Measurements from ENCODE around the gene CLCN2. TPM values are rescaled to one million over a fixed set of nuclear protein-coding genes. Genes with fewer than 3 reads are reported as not detected.

CLCN2 gene
- total RNA-seq, 4 donors from 2014 or later = 1.8 to 3.4 (median 2.7) TPM

GRCh38 chr3:184333700-184334099, 27.7 kb downstream of the CLCN2 start:
- WGBS = 87% methylated on average over 2 of the region's 3 CpGs
- no peaks in the 10 kb centered on the region for H3K9me3 ChIP-seq
- intact Hi-C loops (cut with DNase I) = no loop called here
- no peak for DNase-seq (ENCODE audit: extremely low spot score)
- H3K36me3 ChIP-seq = peaks cover 43 to 67% (median 66%) of the 10 kb centered on the region in 4 donors
- H3K27me3 ChIP-seq = no peaks in the 10 kb centered on the region
- no peak overlapping the region for H3K4me3 ChIP-seq
- H3K4me1 ChIP-seq = peaks cover 30 to 52% (median 43%) of the 10 kb centered on the region in 4 donors
- H3K27ac ChIP-seq (replicated peaks in 1 of 4) = peak overlapping the region; percentile 71 to 99 (median 99)
- TF ChIP-seq POLR2AphosphoS5 (IDR thresholded peaks at IDR 0.05) = no peak
- TF ChIP-seq, protein P1, sequence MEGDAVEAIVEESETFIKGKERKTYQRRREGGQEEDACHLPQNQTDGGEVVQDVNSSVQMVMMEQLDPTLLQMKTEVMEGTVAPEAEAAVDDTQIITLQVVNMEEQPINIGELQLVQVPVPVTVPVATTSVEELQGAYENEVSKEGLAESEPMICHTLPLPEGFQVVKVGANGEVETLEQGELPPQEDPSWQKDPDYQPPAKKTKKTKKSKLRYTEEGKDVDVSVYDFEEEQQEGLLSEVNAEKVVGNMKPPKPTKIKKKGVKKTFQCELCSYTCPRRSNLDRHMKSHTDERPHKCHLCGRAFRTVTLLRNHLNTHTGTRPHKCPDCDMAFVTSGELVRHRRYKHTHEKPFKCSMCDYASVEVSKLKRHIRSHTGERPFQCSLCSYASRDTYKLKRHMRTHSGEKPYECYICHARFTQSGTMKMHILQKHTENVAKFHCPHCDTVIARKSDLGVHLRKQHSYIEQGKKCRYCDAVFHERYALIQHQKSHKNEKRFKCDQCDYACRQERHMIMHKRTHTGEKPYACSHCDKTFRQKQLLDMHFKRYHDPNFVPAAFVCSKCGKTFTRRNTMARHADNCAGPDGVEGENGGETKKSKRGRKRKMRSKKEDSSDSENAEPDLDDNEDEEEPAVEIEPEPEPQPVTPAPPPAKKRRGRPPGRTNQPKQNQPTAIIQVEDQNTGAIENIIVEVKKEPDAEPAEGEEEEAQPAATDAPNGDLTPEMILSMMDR (IDR thresholded peaks at IDR 0.05) = no peak
- TF ChIP-seq POLR2A (IDR thresholded peaks at IDR 0.05; ENCODE audit: low read depth) = no peak
- no peak for TF ChIP-seq EP300 (IDR thresholded peaks at IDR 0.05)

- TF ChIP-seq POLR2A (IDR thresholded peaks at IDR 0.05; ENCODE audit: low read depth) (no peak), EP300 (IDR thresholded peaks at IDR 0.05) (no peak), POLR2AphosphoS5 (IDR thresholded peaks at IDR 0.05) (no peak)
- TF ChIP-seq, protein P1 (IDR thresholded peaks at IDR 0.05) = no peak
- intact Hi-C loops (cut with DNase I) = no loop called here
- H3K27me3 ChIP-seq = no peaks in the 10 kb centered on the region
- peaks cover 25 to 46% (median 38%) of the 10 kb centered on the region in 4 donors for H3K4me1 ChIP-seq
- 80% methylated on average over 6 of the region's 6 CpGs for WGBS
- no peaks in the 10 kb centered on the region for H3K9me3 ChIP-seq
- DNase-seq (ENCODE audit: extremely low spot score) = no peak
- H3K27ac ChIP-seq (replicated peaks in 1 of 4) = peak overlapping the region; percentile 64 to 99 (median 85)
- H3K36me3 ChIP-seq = peaks cover 49 to 73% (median 71%) of the 10 kb centered on the region in 4 donors
- H3K4me3 ChIP-seq = no peak overlapping the region
Observed at GRCh38 chr3:184333190-184333589, 28.2 kb downstream of the CLCN2 start.

- TF ChIP-seq POLR2A (IDR thresholded peaks at IDR 0.05; ENCODE audit: low read depth) (no peak), POLR2AphosphoS5 (IDR thresholded peaks at IDR 0.05) (peak in 1 of 2 donors; percentile 51)
- Histone ChIP-seq H3K9me3 (no peaks in the 10 kb centered on the region), H3K27ac (replicated peaks in 1 of 4) (peak overlapping the region; percentile 64 to 99 (median 85)), H3K27me3 (no peaks in the 10 kb centered on the region), H3K36me3 (peaks cover 55 to 79% (median 78%) of the 10 kb centered on the region in 4 donors), H3K4me3 (no peak overlapping the region), H3K4me1 (peaks cover 18 to 40% (median 32%) of the 10 kb centered on the region in 4 donors)
- 69% methylated on average over 10 of the region's 10 CpGs for WGBS
- DNase-seq (ENCODE audit: extremely low spot score) = no peak
- intact Hi-C loops (cut with DNase I) = no loop called here
Observed at GRCh38 chr3:184332370-184333090, 28.9 kb downstream of the CLCN2 start.

DNA sequence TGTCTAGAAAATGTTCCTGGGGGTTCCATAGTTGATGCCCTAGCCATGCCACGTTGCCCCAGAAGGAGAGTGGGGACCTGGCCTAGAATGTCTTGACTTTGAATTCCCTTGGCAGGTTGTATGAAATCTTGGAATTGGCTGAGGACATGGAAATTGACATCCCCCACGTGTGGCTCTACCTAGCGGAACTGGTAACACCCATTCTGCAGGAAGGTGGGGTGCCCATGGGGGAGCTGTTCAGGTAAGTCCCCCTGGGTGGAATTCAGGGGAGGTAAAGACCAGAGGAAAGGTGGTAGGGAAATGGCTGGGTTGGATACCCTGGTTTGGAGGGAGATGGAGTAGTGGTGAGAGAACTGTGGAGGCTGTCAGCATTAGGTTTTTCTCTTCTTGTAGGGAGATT, 32.9 kb downstream of the CLCN2 start:
- Histone ChIP-seq H3K4me1 (peaks cover 5 to 26% (median 7%) of the 10 kb centered on the region in 4 donors), H3K27me3 (no peaks in the 10 kb centered on the region), H3K36me3 (peaks cover 88 to 100% (median 100%) of the 10 kb centered on the region in 4 donors), H3K4me3 (no peak overlapping the region), H3K27ac (replicated peaks in 1 of 4) (peak overlapping the region in 1 of 4 donors; percentile 8), H3K9me3 (no peaks in the 10 kb centered on the region)
- no peak for DNase-seq (ENCODE audit: extremely low spot score)
- TF ChIP-seq, protein P1 (IDR thresholded peaks at IDR 0.05) = no peak
- TF ChIP-seq POLR2AphosphoS5 (IDR thresholded peaks at IDR 0.05) = no peak
- TF ChIP-seq EP300 (IDR thresholded peaks at IDR 0.05) = no peak
- no peak for TF ChIP-seq POLR2A (IDR thresholded peaks at IDR 0.05; ENCODE audit: low read depth)
- intact Hi-C loops (cut with DNase I) = no loop called here
- WGBS = 60% methylated on average over 3 of the region's 3 CpGs

GRCh38 chr3:184327171-184327570, 34.2 kb downstream of the CLCN2 start:
- Histone ChIP-seq H3K27me3 (no peaks in the 10 kb centered on the region), H3K9me3 (no peaks in the 10 kb centered on the region), H3K27ac (replicated peaks in 1 of 4) (peak overlapping the region in 1 of 4 donors; percentile 16), H3K36me3 (peaks cover 91 to 100% (median 100%) of the 10 kb centered on the region in 4 donors), H3K4me3 (no peak overlapping the region), H3K4me1 (peaks cover 8 to 31% (median 12%) of the 10 kb centered on the region in 4 donors)
- TF ChIP-seq, protein P1 (IDR thresholded peaks at IDR 0.05) = no peak
- no peak for TF ChIP-seq EP300 (IDR thresholded peaks at IDR 0.05)
- no peak for TF ChIP-seq POLR2A (IDR thresholded peaks at IDR 0.05; ENCODE audit: low read depth)
- TF ChIP-seq POLR2AphosphoS5 (IDR thresholded peaks at IDR 0.05) = no peak
- intact Hi-C loops (cut with DNase I) = no loop called here
- 93% methylated on average over 21 of the region's 21 CpGs for WGBS
- DNase-seq (ENCODE audit: extremely low spot score) = no peak

Measured in esophagus muscularis mucosa (tissue), 4 donors.